GM18505 (cell line): ENCODE measurements around the gene OR10H5.
"Not testable (repeated sequence)": the region's sequence is repeated elsewhere in the genome, so short reads cannot be mapped to it uniquely, and the experiment has no call there.

Experiments used
- ATAC-seq: cut with Tn5 transposase; IDR thresholded peaks from one replicate; pipeline ENCODE4 v1.9.1; 2021; ENCODE audit not compliant: unreplicated experiment
- POLR2A ChIP-seq: IDR thresholded peaks from 4 replicates; pipeline ENCODE4 v1.6.1; 2011; ENCODE audit warnings: borderline replicate concordance; ENCODE audit not compliant: insufficient read depth, insufficient read length; ENCODE audit errors: extremely low read depth

The OR10H5 gene

GRCh38 chr19:15787611-15788155, at the start of gene OR10H5:
TSS of gene OR10H5 (plus strand) at chr19:15787661. CDS start at chr19:15794049, 6,388 bp downstream.
- TF ChIP-seq POLR2A, result no peak
- ATAC-seq, result no peak

GRCh38 chr19:15737722-15738121, 49.7 kb upstream of the OR10H5 start, which contains the start of gene OR10H3:
TSS of gene OR10H3 (plus strand) at chr19:15737985. CDS start at chr19:15741393, 3,408 bp downstream.
- no peak for TF ChIP-seq POLR2A
- no peak for ATAC-seq

GRCh38 chr19:15740785-15741184, 46.7 kb upstream of the OR10H5 start:
- no peak for TF ChIP-seq POLR2A
- ATAC-seq, result no peak

- no peak for TF ChIP-seq POLR2A
- ATAC-seq, result no peak
Observed at GRCh38 chr19:15748239-15748638, 39.2 kb upstream of the OR10H5 start.

GRCh38 chr19:15758379-15758778, 29.1 kb upstream of the OR10H5 start:
- ATAC-seq, result no peak

GRCh38 chr19:15759962-15760565, 27.4 kb upstream of the OR10H5 start:
- no peak for ATAC-seq
- no peak for TF ChIP-seq POLR2A

More at GRCh38 chr19:15758379-15758778, 29.1 kb upstream of the OR10H5 start:
- TF ChIP-seq POLR2A, result no peak

- no peak for ATAC-seq
- TF ChIP-seq POLR2A, result no peak
Observed at GRCh38 chr19:15769586-15769985, 17.9 kb upstream of the OR10H5 start.

GRCh38 chr19:15774159-15774558, 13.3 kb upstream of the OR10H5 start:
- not testable (repeated sequence) for ATAC-seq

- ATAC-seq, result no peak
- no peak for TF ChIP-seq POLR2A
Observed at GRCh38 chr19:15775249-15775648, 12.2 kb upstream of the OR10H5 start.

GRCh38 chr19:15776264-15776663, 11.2 kb upstream of the OR10H5 start:
- no peak for TF ChIP-seq POLR2A
- ATAC-seq, result no peak

- no peak for ATAC-seq
- no peak for TF ChIP-seq POLR2A
Observed at GRCh38 chr19:15776991-15777970, 10.2 kb upstream of the OR10H5 start.

GRCh38 chr19:15779756-15780476, 7.5 kb upstream of the OR10H5 start:
- no peak for ATAC-seq
- TF ChIP-seq POLR2A, result no peak
